ENCODE data around the gene KRT6A.

GRCh38 chr12:52524898-52525591 lies 32.0 kb upstream of the KRT6A start:
- TF ChIP-seq, protein P1, sequence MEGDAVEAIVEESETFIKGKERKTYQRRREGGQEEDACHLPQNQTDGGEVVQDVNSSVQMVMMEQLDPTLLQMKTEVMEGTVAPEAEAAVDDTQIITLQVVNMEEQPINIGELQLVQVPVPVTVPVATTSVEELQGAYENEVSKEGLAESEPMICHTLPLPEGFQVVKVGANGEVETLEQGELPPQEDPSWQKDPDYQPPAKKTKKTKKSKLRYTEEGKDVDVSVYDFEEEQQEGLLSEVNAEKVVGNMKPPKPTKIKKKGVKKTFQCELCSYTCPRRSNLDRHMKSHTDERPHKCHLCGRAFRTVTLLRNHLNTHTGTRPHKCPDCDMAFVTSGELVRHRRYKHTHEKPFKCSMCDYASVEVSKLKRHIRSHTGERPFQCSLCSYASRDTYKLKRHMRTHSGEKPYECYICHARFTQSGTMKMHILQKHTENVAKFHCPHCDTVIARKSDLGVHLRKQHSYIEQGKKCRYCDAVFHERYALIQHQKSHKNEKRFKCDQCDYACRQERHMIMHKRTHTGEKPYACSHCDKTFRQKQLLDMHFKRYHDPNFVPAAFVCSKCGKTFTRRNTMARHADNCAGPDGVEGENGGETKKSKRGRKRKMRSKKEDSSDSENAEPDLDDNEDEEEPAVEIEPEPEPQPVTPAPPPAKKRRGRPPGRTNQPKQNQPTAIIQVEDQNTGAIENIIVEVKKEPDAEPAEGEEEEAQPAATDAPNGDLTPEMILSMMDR (conservative IDR thresholded peaks at IDR 0.05) = no peak
- no peak for TF ChIP-seq ZFX (IDR thresholded peaks at IDR 0.05)
